Measurements from ENCODE around the gene ARAP3.

DNA sequence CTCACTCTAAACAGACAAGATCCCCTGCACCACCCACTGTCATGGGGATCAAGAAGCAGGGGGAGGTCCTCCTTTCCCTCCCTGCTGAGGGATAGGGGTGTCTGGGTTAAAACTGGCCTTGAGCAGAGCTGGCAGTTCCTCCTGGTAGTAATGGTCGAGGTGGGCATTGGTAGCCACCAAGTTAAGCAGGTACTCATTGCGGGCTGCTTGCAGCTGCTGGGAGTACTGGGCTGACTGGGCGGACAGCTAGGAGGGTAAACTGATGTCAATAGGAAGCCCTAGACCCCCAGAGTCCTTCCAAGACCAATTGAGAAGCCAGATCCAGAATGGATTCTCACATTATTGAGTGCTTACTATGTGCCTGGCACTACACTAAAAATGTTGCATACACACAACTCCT is 34.2 kb downstream of the ARAP3 start:
- TF ChIP-seq, protein P1, sequence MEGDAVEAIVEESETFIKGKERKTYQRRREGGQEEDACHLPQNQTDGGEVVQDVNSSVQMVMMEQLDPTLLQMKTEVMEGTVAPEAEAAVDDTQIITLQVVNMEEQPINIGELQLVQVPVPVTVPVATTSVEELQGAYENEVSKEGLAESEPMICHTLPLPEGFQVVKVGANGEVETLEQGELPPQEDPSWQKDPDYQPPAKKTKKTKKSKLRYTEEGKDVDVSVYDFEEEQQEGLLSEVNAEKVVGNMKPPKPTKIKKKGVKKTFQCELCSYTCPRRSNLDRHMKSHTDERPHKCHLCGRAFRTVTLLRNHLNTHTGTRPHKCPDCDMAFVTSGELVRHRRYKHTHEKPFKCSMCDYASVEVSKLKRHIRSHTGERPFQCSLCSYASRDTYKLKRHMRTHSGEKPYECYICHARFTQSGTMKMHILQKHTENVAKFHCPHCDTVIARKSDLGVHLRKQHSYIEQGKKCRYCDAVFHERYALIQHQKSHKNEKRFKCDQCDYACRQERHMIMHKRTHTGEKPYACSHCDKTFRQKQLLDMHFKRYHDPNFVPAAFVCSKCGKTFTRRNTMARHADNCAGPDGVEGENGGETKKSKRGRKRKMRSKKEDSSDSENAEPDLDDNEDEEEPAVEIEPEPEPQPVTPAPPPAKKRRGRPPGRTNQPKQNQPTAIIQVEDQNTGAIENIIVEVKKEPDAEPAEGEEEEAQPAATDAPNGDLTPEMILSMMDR (IDR thresholded peaks at IDR 0.05), result no peak
- no peak for TF ChIP-seq POLR2A (IDR thresholded peaks at IDR 0.05)
